Measurements from ENCODE around the gene NCKIPSD. TPM values are rescaled to one million over a fixed set of nuclear protein-coding genes. Genes with fewer than 3 reads are reported as not detected.
"Not testable (repeated sequence)": the region's sequence is repeated elsewhere in the genome, so short reads cannot be mapped to it uniquely, and the experiment has no call there.

Gene NCKIPSD
- total RNA-seq: 19.9 TPM
- long read RNA-seq, transcript NCKIPSD-201 (13 exons, 2,989 nt): minor isoform, 9 of 39 reads
- long read RNA-seq, transcript NCKIPSD-204 (13 exons, 2,925 nt): major isoform, 14 of 39 reads
- long read RNA-seq, partial matches to known transcripts: 11 of 39 reads
- long read RNA-seq, other reads (novel, unspliced or antisense): 5 of 39 reads

DNA sequence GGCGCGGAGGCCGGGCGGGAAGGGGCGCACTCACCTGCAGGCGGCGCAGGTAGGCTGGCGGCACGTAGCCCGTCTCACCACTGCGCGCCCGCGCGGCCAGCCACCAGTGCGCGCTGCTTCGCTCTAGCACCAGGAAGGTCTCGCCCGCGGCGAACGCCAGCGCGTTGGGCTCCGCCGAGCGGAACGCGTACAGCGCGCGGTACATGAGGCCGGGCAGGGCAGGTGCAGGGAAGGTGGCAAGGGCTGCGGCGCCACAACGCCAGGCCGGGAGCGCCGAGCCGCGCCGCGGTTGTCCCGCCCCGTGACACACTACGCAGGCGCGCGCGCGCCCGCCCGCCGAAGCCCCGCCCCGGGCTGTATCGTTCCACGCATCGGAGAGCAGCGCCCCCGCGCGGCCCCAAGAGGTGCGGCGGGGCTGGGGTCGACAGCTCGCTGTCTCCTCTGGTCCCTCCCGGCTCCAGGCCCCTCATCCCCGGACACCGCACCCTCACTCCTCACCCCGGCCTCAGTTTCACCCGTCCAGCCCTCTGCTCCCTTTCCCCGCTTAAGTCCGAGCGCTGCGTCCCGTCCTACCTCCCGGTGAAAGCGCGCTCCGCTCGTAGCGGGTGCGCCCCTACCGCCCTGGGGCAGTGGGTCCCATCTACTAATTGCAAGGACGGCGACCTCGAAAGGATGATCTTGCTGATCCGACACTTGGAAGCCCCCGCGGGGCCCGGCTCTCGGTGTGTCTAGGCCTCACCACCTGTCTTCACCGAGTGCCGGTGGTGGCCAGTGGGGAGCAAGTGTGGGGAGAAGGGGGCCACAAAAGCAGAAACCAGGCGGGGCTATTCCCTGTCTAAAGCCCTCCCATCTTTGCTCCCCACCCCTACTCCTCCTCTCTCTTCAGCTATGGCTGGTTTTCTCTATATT is at the start of gene NCKIPSD:
Gene NCKIPSD (minus strand): TSS at position 313 of the 909 bp plus-strand sequence. CDS start 108 bp downstream, at position 205.
- peak; percentile 98 for DNase-seq (ENCODE audit: low spot score)

- not testable (repeated sequence) for DNase-seq (ENCODE audit: low spot score)
Observed at GRCh38 chr3:48735075-48735767, 49.5 kb upstream of the NCKIPSD start.

- DNase-seq (ENCODE audit: low spot score): not testable (repeated sequence)
Observed at GRCh38 chr3:48734541-48734940, 48.8 kb upstream of the NCKIPSD start.

DNA sequence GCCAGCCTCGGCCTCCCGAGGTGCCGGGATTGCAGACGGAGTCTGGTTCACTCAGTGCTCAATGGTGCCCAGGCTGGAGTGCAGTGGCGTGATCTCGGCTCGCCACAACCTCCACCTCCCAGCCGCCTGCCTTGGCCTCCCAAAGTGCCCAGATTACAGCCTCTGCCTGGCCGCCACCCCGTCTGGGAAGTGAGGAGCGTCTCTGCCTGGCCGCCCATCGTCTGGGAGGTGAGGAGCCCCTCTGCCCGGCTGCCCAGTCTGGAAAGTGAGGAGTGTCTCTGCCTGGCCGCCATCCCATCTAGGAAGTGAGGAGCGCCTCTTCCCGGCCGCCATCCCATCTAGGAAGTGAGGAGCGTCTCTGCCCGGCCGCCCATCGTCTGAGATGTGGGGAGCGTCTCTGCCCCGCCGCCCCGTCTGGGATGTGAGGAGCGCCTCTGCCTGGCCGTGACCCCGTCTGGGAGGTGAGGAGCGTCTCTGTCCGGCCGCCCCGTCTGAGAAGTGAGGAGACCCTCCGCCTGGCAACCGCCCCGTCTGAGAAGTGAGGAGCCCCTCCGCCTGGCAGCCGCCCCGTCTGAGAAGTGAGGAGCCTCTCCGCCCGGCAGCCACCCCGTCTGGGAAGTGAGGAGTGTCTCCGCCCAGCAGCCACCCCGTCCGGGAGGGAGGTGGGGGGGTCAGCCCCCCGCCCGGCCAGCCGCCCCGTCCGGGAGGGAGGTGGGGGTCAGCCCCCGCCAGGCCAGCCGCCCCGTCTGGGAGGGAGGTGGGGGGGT is 48.2 kb upstream of the NCKIPSD start:
- DNase-seq (ENCODE audit: low spot score): not testable (repeated sequence)

GRCh38 chr3:48727511-48727910 is 41.8 kb upstream of the NCKIPSD start:
- DNase-seq (ENCODE audit: low spot score): no peak

GRCh38 chr3:48725185-48725855 is 39.6 kb upstream of the NCKIPSD start:
- not testable (repeated sequence) for DNase-seq (ENCODE audit: low spot score)

- no peak for DNase-seq (ENCODE audit: low spot score)
Observed at GRCh38 chr3:48723725-48724124, 38.0 kb upstream of the NCKIPSD start.

DNA sequence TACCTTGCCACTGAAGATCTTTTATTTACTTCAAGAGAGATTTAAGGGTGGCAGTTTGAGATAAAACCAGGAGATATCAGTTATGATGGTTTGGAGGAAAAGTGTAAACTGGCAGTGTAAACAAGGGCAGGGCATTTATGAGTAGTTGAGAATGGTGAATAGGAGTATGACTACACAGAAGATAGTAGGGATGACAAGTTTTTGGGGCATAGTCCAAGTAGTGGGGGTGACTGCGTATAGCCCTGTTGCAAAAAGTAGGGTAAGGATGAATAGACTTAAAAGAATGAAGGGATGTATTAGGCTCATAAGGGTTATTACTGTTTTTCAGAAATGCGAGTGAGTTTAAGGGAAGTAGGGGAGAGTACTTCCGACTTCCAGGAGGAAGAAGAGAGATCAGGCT is 37.6 kb upstream of the NCKIPSD start:
- DNase-seq (ENCODE audit: low spot score): not testable (repeated sequence)

GRCh38 chr3:48716982-48717746 is 31.4 kb upstream of the NCKIPSD start, which contains the start of gene IP6K2:
Gene IP6K2, minus strand, starts transcription at chr3:48717221. Its CDS starts 21,930 bp downstream, at chr3:48695291.
- DNase-seq (ENCODE audit: low spot score): peak; percentile 99

DNA sequence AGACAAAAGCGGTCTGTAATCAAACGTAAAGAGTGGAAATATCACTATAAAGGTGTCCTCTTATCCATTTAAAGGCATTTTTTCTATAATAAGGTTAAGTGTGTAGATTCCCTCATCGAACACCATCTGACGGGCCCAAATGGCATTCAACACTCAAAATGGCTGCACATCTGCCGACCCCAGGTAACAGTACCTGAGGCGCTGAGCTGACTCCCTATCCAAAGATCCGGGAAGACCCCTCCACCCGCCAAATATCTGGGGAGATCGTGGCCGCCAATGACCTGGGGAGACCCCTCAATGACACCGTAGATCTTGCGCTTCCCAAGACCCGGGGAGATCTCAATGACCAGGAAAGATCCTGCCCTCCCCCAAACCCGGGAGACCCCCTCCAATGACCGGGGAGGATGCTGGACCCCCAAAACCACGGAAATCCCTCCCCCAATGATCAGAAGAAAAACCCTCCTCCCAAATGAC is 30.8 kb upstream of the NCKIPSD start:
- DNase-seq (ENCODE audit: low spot score): no peak

GRCh38 chr3:48715174-48715800 is 29.6 kb upstream of the NCKIPSD start:
- no peak for DNase-seq (ENCODE audit: low spot score)

GRCh38 chr3:48711727-48712126 is 26.0 kb upstream of the NCKIPSD start:
- DNase-seq (ENCODE audit: low spot score): no peak

- no peak for DNase-seq (ENCODE audit: low spot score)
Observed at GRCh38 chr3:48709051-48709461, 23.3 kb upstream of the NCKIPSD start.

DNA sequence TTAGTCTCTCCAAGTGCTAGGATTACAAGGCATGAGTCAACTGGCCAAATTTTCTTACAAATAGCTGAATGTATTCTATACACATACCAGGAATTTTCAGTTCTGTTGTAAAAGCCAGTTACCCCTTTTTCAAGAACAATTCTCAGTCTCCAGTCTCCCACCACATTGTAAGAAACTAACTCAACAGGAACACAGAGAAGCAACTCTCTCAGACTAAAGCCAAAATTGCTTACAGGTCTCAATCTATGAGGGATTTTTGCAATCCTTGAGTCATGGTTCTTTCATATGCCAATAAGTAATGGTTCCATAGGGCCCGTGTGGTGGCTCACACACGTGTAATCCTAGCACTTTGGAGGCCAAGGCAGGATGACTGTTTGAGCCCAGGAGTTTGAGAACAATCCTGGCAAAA is 22.8 kb upstream of the NCKIPSD start:
- no peak for DNase-seq (ENCODE audit: low spot score)

GRCh38 chr3:48707157-48707556 is 21.4 kb upstream of the NCKIPSD start:
- DNase-seq (ENCODE audit: low spot score): no peak

GRCh38 chr3:48702320-48702920 is 16.7 kb upstream of the NCKIPSD start:
- DNase-seq (ENCODE audit: low spot score): no peak

DNA sequence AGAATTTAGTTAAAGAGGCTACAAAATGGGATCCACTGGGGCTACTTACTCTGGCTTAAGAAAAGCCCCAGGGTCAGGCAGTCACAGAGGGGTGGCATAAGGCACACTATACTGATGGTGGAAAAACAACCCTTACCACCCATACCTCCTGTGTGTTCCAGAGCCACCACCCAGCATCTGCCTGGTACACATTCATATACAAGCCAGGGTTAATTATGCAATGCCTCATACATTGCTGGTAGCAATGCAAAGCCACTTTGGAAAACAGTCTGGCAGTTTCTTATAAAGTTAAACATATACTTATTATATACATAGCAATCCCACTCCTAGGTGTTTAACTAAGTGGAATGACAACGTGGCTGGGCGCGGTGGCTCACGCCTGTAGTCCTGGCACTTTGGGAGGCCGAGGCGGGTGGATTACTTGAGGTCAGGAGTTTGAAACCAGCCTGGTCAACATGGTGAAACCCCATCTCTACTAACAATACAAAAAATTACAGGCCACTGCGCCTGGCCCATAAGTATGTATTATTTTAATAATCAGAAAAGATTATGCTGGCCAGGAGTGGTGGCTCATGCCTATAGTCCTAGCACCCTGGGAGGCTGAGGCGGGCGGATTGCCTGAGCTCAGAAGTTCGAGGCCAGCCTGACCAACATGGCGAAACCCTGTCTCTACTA is 15.2 kb upstream of the NCKIPSD start:
- DNase-seq (ENCODE audit: low spot score): no peak

GRCh38 chr3:48698891-48699290 is 13.2 kb upstream of the NCKIPSD start:
- peak; percentile 53 for DNase-seq (ENCODE audit: low spot score)
